K562 (cell line): ENCODE results near the gene PGBD1.

Experiments
- CBX2 ChIP-seq: fragments of 200-600 bp; sonication (generic); IDR thresholded peaks from one replicate; pipeline ENCODE4 v1.6.1; 2012; ENCODE audit warnings: mild to moderate bottlenecking, low read length, inconsistent platforms; ENCODE audit not compliant: insufficient read depth, poor library complexity, severe bottlenecking
- CTCF ChIP-seq, 3 experiments: IDR thresholded peaks in 2 of 3; conservative IDR thresholded peaks in 1 of 3; 2 replicates each; pipeline ENCODE4 v1.5.1; 2011 to 2012; ENCODE audit warnings: low read length in 3 of 3, mild to moderate bottlenecking in 3 of 3, control low read depth in 2 of 3, improper control_type of control experiment in 1 of 3, inconsistent platforms in 1 of 3, low read depth in 1 of 3, mixed read lengths in 1 of 3, moderate library complexity in 1 of 3; ENCODE audit not compliant: insufficient read depth in 2 of 3
- DACH1 ChIP-seq: fragments of 450-650 bp; IDR thresholded peaks from 2 replicates; pipeline ENCODE4 v1.6.1; 2018; ENCODE audit not compliant: partially characterized antibody
- E2F1 ChIP-seq: sonication (generic); formaldehyde crosslinking; IDR thresholded peaks from 2 replicates; pipeline ENCODE4 v1.8.1; 2023; ENCODE audit warnings: mild to moderate bottlenecking, missing genetic modification reagents, moderate library complexity
- KAT2B ChIP-seq: IDR thresholded peaks from one replicate; pipeline ENCODE4 v1.6.1; 2012; ENCODE audit warnings: low read depth, mild to moderate bottlenecking, control low read depth, inconsistent platforms, low read length, moderate library complexity
- MNT ChIP-seq, 2 experiments: fragments of 450-650 bp; conservative IDR thresholded peaks; 2 replicates each; pipeline ENCODE4 v1.6.1; 2017; ENCODE audit warnings: mild to moderate bottlenecking in 2 of 2, moderate library complexity in 2 of 2
- POLR2B ChIP-seq: fragments of 450-650 bp; IDR thresholded peaks from 2 replicates; pipeline ENCODE4 v1.6.1; 2018; ENCODE audit warnings: low read depth; ENCODE audit not compliant: partially characterized antibody
- TCF15 ChIP-seq: fragments of 250-450 bp; sonication (Bioruptor Pico); IDR thresholded peaks from 2 replicates; pipeline ENCODE4 v1.8.0; 2022; ENCODE audit warnings: moderate library complexity, mild to moderate bottlenecking, inconsistent platforms
- THRAP3 ChIP-seq: fragments of 450-650 bp; IDR thresholded peaks from 2 replicates; pipeline ENCODE4 v1.6.1; 2016; ENCODE audit warnings: mild to moderate bottlenecking, inconsistent platforms, borderline replicate concordance
- ZFP30 ChIP-seq: fragments of 250-450 bp; sonication (Bioruptor Pico); IDR thresholded peaks from 2 replicates; pipeline ENCODE4 v1.8.0; 2022; ENCODE audit warnings: moderate library complexity, mild to moderate bottlenecking, inconsistent platforms, borderline replicate concordance
- TF ChIP-seq, protein P1 (sequence below), 3 experiments: fragments of 200-800 bp in 1 of 3; fragments of 250-450 bp in 1 of 3; fragments of 450-650 bp in 1 of 3; sonication (Bioruptor Pico) in 1 of 3; sonication (Bioruptor generic) in 1 of 3; formaldehyde crosslinking in 1 of 3; IDR thresholded peaks; 2 replicates each; pipeline versions ENCODE4 v1.6.1 to v1.8.0; 2016 to 2022; ENCODE audit warnings: mild to moderate bottlenecking in 2 of 3, missing genetic modification characterization in 2 of 3, missing compliant biosample characterization in 1 of 3, moderate library complexity in 1 of 3

- TF ChIP-seq CTCF (IDR thresholded peaks at IDR 0.05 in 2 of 3, conservative IDR thresholded peaks at IDR 0.05 in 1 of 3; ENCODE audit: insufficient read depth in 2 of 3, low read depth in 1 of 3, low read length in 3 of 3) (no peak), ZFP30 (CRISPR knock-in tag) (no peak), E2F1 (CRISPR knock-in tag) (no peak), DACH1 (no peak), CBX2 (no peak), KAT2B (no peak), POLR2B (no peak), THRAP3 (no peak), TCF15 (no peak), MNT (conservative IDR thresholded peaks at IDR 0.05) (no peak)
- TF ChIP-seq, protein P1, sequence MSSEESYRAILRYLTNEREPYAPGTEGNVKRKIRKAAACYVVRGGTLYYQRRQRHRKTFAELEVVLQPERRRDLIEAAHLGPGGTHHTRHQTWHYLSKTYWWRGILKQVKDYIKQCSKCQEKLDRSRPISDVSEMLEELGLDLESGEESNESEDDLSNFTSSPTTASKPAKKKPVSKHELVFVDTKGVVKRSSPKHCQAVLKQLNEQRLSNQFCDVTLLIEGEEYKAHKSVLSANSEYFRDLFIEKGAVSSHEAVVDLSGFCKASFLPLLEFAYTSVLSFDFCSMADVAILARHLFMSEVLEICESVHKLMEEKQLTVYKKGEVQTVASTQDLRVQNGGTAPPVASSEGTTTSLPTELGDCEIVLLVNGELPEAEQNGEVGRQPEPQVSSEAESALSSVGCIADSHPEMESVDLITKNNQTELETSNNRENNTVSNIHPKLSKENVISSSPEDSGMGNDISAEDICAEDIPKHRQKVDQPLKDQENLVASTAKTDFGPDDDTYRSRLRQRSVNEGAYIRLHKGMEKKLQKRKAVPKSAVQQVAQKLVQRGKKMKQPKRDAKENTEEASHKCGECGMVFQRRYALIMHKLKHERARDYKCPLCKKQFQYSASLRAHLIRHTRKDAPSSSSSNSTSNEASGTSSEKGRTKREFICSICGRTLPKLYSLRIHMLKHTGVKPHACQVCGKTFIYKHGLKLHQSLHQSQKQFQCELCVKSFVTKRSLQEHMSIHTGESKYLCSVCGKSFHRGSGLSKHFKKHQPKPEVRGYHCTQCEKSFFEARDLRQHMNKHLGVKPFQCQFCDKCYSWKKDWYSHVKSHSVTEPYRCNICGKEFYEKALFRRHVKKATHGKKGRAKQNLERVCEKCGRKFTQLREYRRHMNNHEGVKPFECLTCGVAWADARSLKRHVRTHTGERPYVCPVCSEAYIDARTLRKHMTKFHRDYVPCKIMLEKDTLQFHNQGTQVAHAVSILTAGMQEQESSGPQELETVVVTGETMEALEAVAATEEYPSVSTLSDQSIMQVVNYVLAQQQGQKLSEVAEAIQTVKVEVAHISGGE (CRISPR knock-in tag; IDR thresholded peaks at IDR 0.05) = no peak
Measured at GRCh38 chr6:28295326-28295725, 14.0 kb downstream of the PGBD1 start.
